ENCODE data around the gene EDEM3.

The EDEM3 gene

GRCh38 chr1:184673305-184673704 is 81.4 kb downstream of the EDEM3 start:
- no peak for DNase-seq (ENCODE audit: low read depth)

GRCh38 chr1:184672013-184672726 is 82.5 kb downstream of the EDEM3 start:
- DNase-seq (ENCODE audit: low read depth): no peak

GRCh38 chr1:184669391-184669790 is 85.3 kb downstream of the EDEM3 start:
- DNase-seq (ENCODE audit: low read depth): no peak

- no peak for DNase-seq (ENCODE audit: low read depth)
Measured at GRCh38 chr1:184665360-184665759, 89.3 kb downstream of the EDEM3 start.

GRCh38 chr1:184664661-184665060 is 90.0 kb downstream of the EDEM3 start:
- DNase-seq (ENCODE audit: low read depth): no peak

GRCh38 chr1:184664042-184664660 is 90.5 kb downstream of the EDEM3 start:
- DNase-seq (ENCODE audit: low read depth): no peak

GRCh38 chr1:184661801-184662200 is 92.9 kb downstream of the EDEM3 start:
- DNase-seq (ENCODE audit: low read depth): no peak

- no peak for DNase-seq (ENCODE audit: low read depth)
Measured at GRCh38 chr1:184660462-184661191, 94.0 kb downstream of the EDEM3 start.

GRCh38 chr1:184658055-184658454 is 96.6 kb downstream of the EDEM3 start:
- DNase-seq (ENCODE audit: low read depth): no peak

GRCh38 chr1:184656221-184656620 is 98.4 kb downstream of the EDEM3 start:
- DNase-seq (ENCODE audit: low read depth): no peak

GRCh38 chr1:184655185-184655584 is 99.5 kb downstream of the EDEM3 start:
- DNase-seq (ENCODE audit: low read depth): no peak

- DNase-seq (ENCODE audit: low read depth): no peak
Measured at GRCh38 chr1:184650177-184650866, 104.3 kb downstream of the EDEM3 start.

- DNase-seq (ENCODE audit: low read depth): no peak
Measured at GRCh38 chr1:184649451-184649888, 105.2 kb downstream of the EDEM3 start.

GRCh38 chr1:184648856-184649201 is 105.8 kb downstream of the EDEM3 start:
- no peak for DNase-seq (ENCODE audit: low read depth)

GRCh38 chr1:184648160-184648855 is 106.3 kb downstream of the EDEM3 start:
- no peak for DNase-seq (ENCODE audit: low read depth)

- DNase-seq (ENCODE audit: low read depth): no peak
Measured at GRCh38 chr1:184647471-184647870, 107.2 kb downstream of the EDEM3 start.

GRCh38 chr1:184646824-184647223 is 107.8 kb downstream of the EDEM3 start:
- no peak for DNase-seq (ENCODE audit: low read depth)

- no peak for DNase-seq (ENCODE audit: low read depth)
Measured at GRCh38 chr1:184646178-184646701, 108.4 kb downstream of the EDEM3 start.

GRCh38 chr1:184644771-184645170 is 109.9 kb downstream of the EDEM3 start:
- no peak for DNase-seq (ENCODE audit: low read depth)

- no peak for DNase-seq (ENCODE audit: low read depth)
Measured at GRCh38 chr1:184643661-184644060, 111.0 kb downstream of the EDEM3 start.

- DNase-seq (ENCODE audit: low read depth): no peak
Measured at GRCh38 chr1:184641894-184642293, 112.8 kb downstream of the EDEM3 start.

GRCh38 chr1:184640505-184640904 is 114.2 kb downstream of the EDEM3 start:
- DNase-seq (ENCODE audit: low read depth): no peak
